SU-DHL-6 (cell line): ENCODE data around the gene ITGA11.

ENCODE experiments used
- H2AFZ ChIP-seq: fragments of 200-600 bp; sonication (generic); 2 replicates; pipeline ENCODE4 v1.6.1; 2014; ENCODE audit warnings: low read depth, mild to moderate bottlenecking, moderate library complexity, mixed read lengths, antibody characterized with exemption, low read length; ENCODE audit not compliant: severe bottlenecking
- H3F3A ChIP-seq: fragments of 200-600 bp; shearing (Covaris generic); 2 replicates; pipeline ENCODE4 v1.6.0; 2016; ENCODE audit warnings: antibody characterized with exemption, mild to moderate bottlenecking; ENCODE audit not compliant: insufficient read depth
- H3K27ac ChIP-seq: fragments of 200-600 bp; sonication (generic); 2 replicates; pipeline ENCODE4 v1.5.1; 2016; ENCODE audit warnings: low read depth, mild to moderate bottlenecking, low read length, moderate library complexity, mixed read lengths
- H3K27me3 ChIP-seq: fragments of 200-600 bp; sonication (generic), shearing (Covaris generic); 2 replicates; pipeline ENCODE4 v1.6.0; 2014; ENCODE audit warnings: mild to moderate bottlenecking, low read length
- H3K36me3 ChIP-seq: fragments of 200-600 bp; sonication (generic); 2 replicates; pipeline ENCODE4 v1.6.1; 2014; ENCODE audit warnings: mild to moderate bottlenecking, low read length, mixed read lengths
- H3K4me2 ChIP-seq: fragments of 300-600, 200-600 bp; shearing (Covaris generic), sonication (generic); 2 replicates; pipeline ENCODE4 v1.6.0; 2014; ENCODE audit warnings: low read length, low read depth, mild to moderate bottlenecking; ENCODE audit not compliant: poor library complexity, severe bottlenecking
- H3K4me3 ChIP-seq: fragments of 200-600 bp; sonication (generic); 2 replicates; pipeline ENCODE4 v1.5.1; 2014; ENCODE audit warnings: antibody characterized with exemption, low read length, mild to moderate bottlenecking, mixed read lengths; ENCODE audit not compliant: insufficient read depth, poor library complexity, severe bottlenecking
- H3K79me2 ChIP-seq: fragments of 200-600 bp; sonication (generic); 2 replicates; pipeline ENCODE4 v1.6.1; 2014; ENCODE audit warnings: mild to moderate bottlenecking, low read length, moderate library complexity; ENCODE audit not compliant: insufficient read depth
- H3K9ac ChIP-seq: fragments of 200-600 bp; sonication (generic); 2 replicates; pipeline ENCODE4 v1.7.0; 2014; ENCODE audit warnings: mild to moderate bottlenecking, low read length
- H3K9me2 ChIP-seq: fragments of 200-600 bp; sonication (generic); replicated peaks from 2 replicates; pipeline ENCODE4 v1.6.1; 2014; ENCODE audit warnings: low read length; ENCODE audit not compliant: insufficient read depth
- H3K9me3 ChIP-seq: fragments of 200-600 bp; sonication (generic); 2 replicates; pipeline ENCODE4 v1.6.1; 2014; ENCODE audit warnings: low read length, mixed read lengths; ENCODE audit not compliant: insufficient read depth
- H4K20me1 ChIP-seq: fragments of 200-600 bp; sonication (generic); 2 replicates; pipeline ENCODE4 v1.6.1; 2014; ENCODE audit warnings: low read depth, mild to moderate bottlenecking, antibody characterized with exemption, low read length, moderate library complexity, mixed read lengths
- CTCF ChIP-seq: fragments of 200-600 bp; sonication (generic); IDR thresholded peaks from one replicate; pipeline ENCODE4 v1.5.1; 2017; ENCODE audit warnings: antibody characterized with exemption, mild to moderate bottlenecking, low read length, moderate library complexity; ENCODE audit not compliant: insufficient read depth, poor library complexity, severe bottlenecking
- EZH2phosphoT487 ChIP-seq: fragments of 200-600 bp; sonication (generic), shearing (Covaris generic); conservative IDR thresholded peaks from 2 replicates; pipeline ENCODE4 v1.6.1; 2018; ENCODE audit warnings: mild to moderate bottlenecking, antibody characterized with exemption, low read length, moderate library complexity, mixed read lengths

Gene ITGA11

DNA sequence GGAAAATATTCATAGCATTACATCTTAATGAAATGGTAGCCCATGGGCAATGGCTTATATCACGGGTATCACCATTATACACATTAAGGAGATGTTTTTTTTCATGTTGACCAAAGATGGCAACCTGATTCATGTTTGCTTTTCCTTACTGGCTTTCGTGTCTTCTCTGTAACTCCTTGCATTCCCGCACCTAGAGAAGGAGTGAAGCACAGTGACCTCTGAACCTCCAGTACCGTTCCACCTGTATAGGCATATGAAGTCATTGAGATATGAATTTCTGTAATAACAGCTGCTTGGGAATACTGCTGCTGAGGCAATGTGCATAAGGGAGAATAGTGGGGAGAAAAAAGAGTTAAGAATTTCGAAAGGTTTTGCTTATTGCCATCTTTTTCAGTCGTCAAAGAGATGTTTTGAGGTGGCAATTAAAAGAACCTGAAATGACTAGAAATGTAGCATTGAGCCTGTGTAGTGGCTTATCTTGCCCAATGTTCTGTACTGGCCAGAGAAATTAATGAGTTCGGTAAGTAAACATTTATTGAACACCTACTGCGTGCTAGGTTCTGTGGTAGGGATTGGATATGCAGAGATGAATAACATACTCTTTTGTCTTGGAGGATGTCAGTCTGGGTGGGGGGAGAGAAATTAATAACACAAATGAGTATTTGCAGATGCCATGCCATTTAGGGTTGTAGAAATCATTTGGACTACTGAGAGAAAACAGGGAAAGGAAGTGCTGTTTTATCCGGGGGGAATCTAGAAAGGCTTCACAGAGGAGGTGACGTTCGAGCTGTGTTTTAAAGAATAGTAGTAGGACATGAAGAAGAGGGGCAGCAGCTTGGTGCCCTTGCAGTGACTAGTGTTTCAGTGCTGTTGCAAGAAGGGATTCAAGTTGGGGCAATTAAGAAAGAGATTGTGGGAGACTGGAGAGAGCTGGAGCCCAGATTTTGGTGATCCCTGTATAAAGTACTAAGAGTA lies 151.9 kb downstream of the ITGA11 start:
- Histone ChIP-seq H3K4me3 (peak overlapping the region; percentile 76), H3K9me3 (no peaks in the 10 kb centered on the region), H3K9me2 (no peaks in the 10 kb centered on the region), H2AFZ (no peak overlapping the region), H3K27ac (no peak overlapping the region), H3K4me2 (peak overlapping the region; percentile 97), H3F3A (peaks cover 11% of the 10 kb centered on the region), H3K79me2 (peaks cover 71% of the 10 kb centered on the region), H3K9ac (peak overlapping the region; percentile 85), H3K27me3 (no peaks in the 10 kb centered on the region), H3K36me3 (peaks cover 14% of the 10 kb centered on the region), H4K20me1 (peaks cover 30% of the 10 kb centered on the region)
- TF ChIP-seq EZH2phosphoT487 (no peak), CTCF (no peak)

GRCh38 chr15:68278595-68279405 lies 153.2 kb downstream of the ITGA11 start:
- peak overlapping the region; percentile 100 for H2AFZ ChIP-seq
- peak overlapping the region; percentile 76 for H3K4me3 ChIP-seq
- peaks cover 4% of the 10 kb centered on the region; the same call in 1 of the 2 replicates for H3K36me3 ChIP-seq
- H4K20me1 ChIP-seq = peaks cover 27% of the 10 kb centered on the region
- no peaks in the 10 kb centered on the region for H3K9me3 ChIP-seq
- H3K9me2 ChIP-seq = no peaks in the 10 kb centered on the region
- H3K4me2 ChIP-seq = peak overlapping the region; percentile 97
- H3K79me2 ChIP-seq = peaks cover 59% of the 10 kb centered on the region
- TF ChIP-seq CTCF (no peak), EZH2phosphoT487 (no peak)
- H3K27ac ChIP-seq = peak overlapping the region; percentile 93
- H3F3A ChIP-seq = peaks cover 11% of the 10 kb centered on the region
- peak overlapping the region; percentile 85 for H3K9ac ChIP-seq
- H3K27me3 ChIP-seq = no peaks in the 10 kb centered on the region

- H3K79me2 ChIP-seq = peaks cover 53% of the 10 kb centered on the region
- peak overlapping the region; percentile 93 for H3K27ac ChIP-seq
- H4K20me1 ChIP-seq = peaks cover 27% of the 10 kb centered on the region
- peak overlapping the region; percentile 97 for H3K4me2 ChIP-seq
- 0 out of 2 replicates have a peak, but pooled peaks cover 4% of the 10 kb centered on the region for H3K36me3 ChIP-seq
- peak overlapping the region; percentile 85 for H3K9ac ChIP-seq
- peak overlapping the region; percentile 76 for H3K4me3 ChIP-seq
- no peaks in the 10 kb centered on the region for H3K9me3 ChIP-seq
- H3F3A ChIP-seq = peaks cover 11% of the 10 kb centered on the region
- H3K27me3 ChIP-seq = no peaks in the 10 kb centered on the region
- TF ChIP-seq CTCF (no peak), EZH2phosphoT487 (no peak)
- H3K9me2 ChIP-seq = no peaks in the 10 kb centered on the region
- peak overlapping the region; percentile 100 for H2AFZ ChIP-seq
Observed at GRCh38 chr15:68278345-68278594, 153.7 kb downstream of the ITGA11 start.
